ENCODE results near the gene GOSR1. TPM values are rescaled to one million over a fixed set of nuclear protein-coding genes. Genes with fewer than 3 reads are reported as not detected.

The GOSR1 gene
- total RNA-seq, 1 experiment from 2014 or later: 43.7 TPM

- Histone ChIP-seq H3K36me3 (ENCODE audit: low read depth) (peaks cover 23% of the 10 kb centered on the region), H3K9me3 (ENCODE audit: insufficient read depth, low read depth) (peaks cover 11% of the 10 kb centered on the region; the same call in 1 of the 2 replicates), H3K4me3 (no peak overlapping the region), H3K4me1 (replicated peaks; ENCODE audit: insufficient read depth) (peaks cover 29% of the 10 kb centered on the region), H4K20me1 (ENCODE audit: insufficient read depth) (no peaks in the 10 kb centered on the region), H3K9me2 (ENCODE audit: insufficient read depth) (no peaks in the 10 kb centered on the region; the same call in 1 of the 2 replicates), H3K27ac (no peak overlapping the region), H2AFZ (no peak overlapping the region), H3K79me2 (ENCODE audit: low read depth) (peaks cover 16% of the 10 kb centered on the region; the same call in 1 of the 2 replicates), H3F3A (ENCODE audit: insufficient read depth, low read depth) (peaks cover 29% of the 10 kb centered on the region; the same call in 1 of the 2 replicates), H3K27me3 (ENCODE audit: insufficient read depth, low read depth) (no peaks in the 10 kb centered on the region), H3K4me2 (no peak overlapping the region)
- no peak for DNase-seq
- CTCF ChIA-PET: no interaction called here
- intact Hi-C loops (cut with micrococcal nuclease; ENCODE audit: unreplicated experiment): no loop called here
- POLR2A ChIA-PET (ENCODE audit: unreplicated experiment): interaction anchor here (0.6 kb wide), 1 partner anchor 17 kb away, joined by 4 read pairs; no protein-coding TSS in a partner anchor
- BruUV-seq (replicated peaks): no TSS peak
- TF ChIP-seq CTCF (conservative IDR thresholded peaks at IDR 0.05) (no peak), EZH2 (IDR thresholded peaks at IDR 0.05; ENCODE audit: low read depth) (no peak)
These were observed 27.7 kb upstream of the GOSR1 start for GRCh38 chr17:30449480-30449879.

- H3K9me3 ChIP-seq (ENCODE audit: insufficient read depth, low read depth): peaks cover 11% of the 10 kb centered on the region; the same call in 1 of the 2 replicates
- TF ChIP-seq CTCF (conservative IDR thresholded peaks at IDR 0.05) (no peak), EZH2 (IDR thresholded peaks at IDR 0.05; ENCODE audit: low read depth) (no peak)
- H3K4me1 ChIP-seq (replicated peaks; ENCODE audit: insufficient read depth): peaks cover 29% of the 10 kb centered on the region
- H3K79me2 ChIP-seq (ENCODE audit: low read depth): peaks cover 16% of the 10 kb centered on the region; the same call in 1 of the 2 replicates
- peak overlapping the region; percentile 56 for H3K4me2 ChIP-seq
- no TSS peak for BruUV-seq (replicated peaks)
- ChIA-PET CTCF (interaction anchor here (1.0 kb wide), 1 partner anchor 110 kb away, joined by 4 read pairs; no protein-coding TSS in a partner anchor), POLR2A (ENCODE audit: unreplicated experiment) (interaction anchor here (0.6 kb wide), 2 partner anchors 45 to 106 kb away, joined by 3 to 4 read pairs; no protein-coding TSS in a partner anchor)
- H3F3A ChIP-seq (ENCODE audit: insufficient read depth, low read depth): peaks cover 29% of the 10 kb centered on the region; the same call in 1 of the 2 replicates
- intact Hi-C loops (cut with micrococcal nuclease; ENCODE audit: unreplicated experiment): no loop called here
- H4K20me1 ChIP-seq (ENCODE audit: insufficient read depth): no peaks in the 10 kb centered on the region
- H3K27me3 ChIP-seq (ENCODE audit: insufficient read depth, low read depth): no peaks in the 10 kb centered on the region
- no peak overlapping the region for H2AFZ ChIP-seq
- H3K4me3 ChIP-seq: no peak overlapping the region
- DNase-seq: peak; percentile 35 to 94
- H3K9me2 ChIP-seq (ENCODE audit: insufficient read depth): no peaks in the 10 kb centered on the region; the same call in 1 of the 2 replicates
- H3K36me3 ChIP-seq (ENCODE audit: low read depth): peaks cover 31% of the 10 kb centered on the region
- peak overlapping the region; percentile 88 for H3K27ac ChIP-seq
These were observed 26.8 kb upstream of the GOSR1 start for GRCh38 chr17:30450125-30451027.

- no peak overlapping the region for H3K27ac ChIP-seq
- no peak overlapping the region for H3K4me2 ChIP-seq
- no peaks in the 10 kb centered on the region for H3K9me2 ChIP-seq (ENCODE audit: insufficient read depth)
- TF ChIP-seq EZH2 (IDR thresholded peaks at IDR 0.05; ENCODE audit: low read depth) (no peak), CTCF (conservative IDR thresholded peaks at IDR 0.05) (no peak)
- peaks cover 11% of the 10 kb centered on the region; the same call in 1 of the 2 replicates for H3K9me3 ChIP-seq (ENCODE audit: insufficient read depth, low read depth)
- no TSS peak for BruUV-seq (replicated peaks)
- H3F3A ChIP-seq (ENCODE audit: insufficient read depth, low read depth): peaks cover 31% of the 10 kb centered on the region; the same call in 1 of the 2 replicates
- peaks cover 10% of the 10 kb centered on the region; the same call in 1 of the 2 replicates for H3K79me2 ChIP-seq (ENCODE audit: low read depth)
- no peak overlapping the region for H3K4me3 ChIP-seq
- peaks cover 24% of the 10 kb centered on the region for H3K4me1 ChIP-seq (replicated peaks; ENCODE audit: insufficient read depth)
- CTCF ChIA-PET: no interaction called here
- intact Hi-C loops (cut with micrococcal nuclease; ENCODE audit: unreplicated experiment): no loop called here
- H2AFZ ChIP-seq: no peak overlapping the region
- no peaks in the 10 kb centered on the region for H3K27me3 ChIP-seq (ENCODE audit: insufficient read depth, low read depth)
- DNase-seq: no peak
- peaks cover 26% of the 10 kb centered on the region for H3K36me3 ChIP-seq (ENCODE audit: low read depth)
- H4K20me1 ChIP-seq (ENCODE audit: insufficient read depth): no peaks in the 10 kb centered on the region
- POLR2A ChIA-PET (ENCODE audit: unreplicated experiment): no interaction called here
These were observed 22.6 kb upstream of the GOSR1 start for GRCh38 chr17:30454635-30455034.
